Measurements from ENCODE around the gene GJA3.

Gene GJA3

GRCh38 chr13:20126541-20127261, 34.2 kb downstream of the GJA3 start:
- DNase-seq: no peak

- DNase-seq: no peak
Measured at GRCh38 chr13:20125783-20126165, 35.1 kb downstream of the GJA3 start.

GRCh38 chr13:20125129-20125782, 35.6 kb downstream of the GJA3 start:
- no peak for DNase-seq

GRCh38 chr13:20124303-20124702, 36.5 kb downstream of the GJA3 start:
- DNase-seq: no peak

- DNase-seq: no peak
Measured at GRCh38 chr13:20121159-20121525, 39.7 kb downstream of the GJA3 start.

- no peak for DNase-seq
Measured at GRCh38 chr13:20119960-20120359, 40.9 kb downstream of the GJA3 start.

GRCh38 chr13:20118268-20119140, 42.3 kb downstream of the GJA3 start:
- no peak for DNase-seq

- DNase-seq: no peak
Measured at GRCh38 chr13:20116213-20116612, 44.6 kb downstream of the GJA3 start.

- DNase-seq: no peak
Measured at GRCh38 chr13:20114066-20114610, 46.7 kb downstream of the GJA3 start.

GRCh38 chr13:20109037-20109436, 51.8 kb downstream of the GJA3 start:
- DNase-seq: no peak

- no peak for DNase-seq
Measured at GRCh38 chr13:20106742-20107141, 54.1 kb downstream of the GJA3 start.

- no peak for DNase-seq
Measured at GRCh38 chr13:20105161-20105689, 55.6 kb downstream of the GJA3 start.

- DNase-seq: no peak
Measured at GRCh38 chr13:20102525-20103180, 58.2 kb downstream of the GJA3 start.

- DNase-seq: no peak
Measured at GRCh38 chr13:20101467-20102316, 59.2 kb downstream of the GJA3 start.

GRCh38 chr13:20099319-20099718, 61.5 kb downstream of the GJA3 start:
- DNase-seq: no peak

- no peak for DNase-seq
Measured at GRCh38 chr13:20093951-20094350, 66.9 kb downstream of the GJA3 start.

- DNase-seq: no peak
Measured at GRCh38 chr13:20090349-20090748, 70.5 kb downstream of the GJA3 start.

Measured in kidney glomerular epithelial cell (primary cell).